Measurements from ENCODE around the gene MAGI1.

DNA sequence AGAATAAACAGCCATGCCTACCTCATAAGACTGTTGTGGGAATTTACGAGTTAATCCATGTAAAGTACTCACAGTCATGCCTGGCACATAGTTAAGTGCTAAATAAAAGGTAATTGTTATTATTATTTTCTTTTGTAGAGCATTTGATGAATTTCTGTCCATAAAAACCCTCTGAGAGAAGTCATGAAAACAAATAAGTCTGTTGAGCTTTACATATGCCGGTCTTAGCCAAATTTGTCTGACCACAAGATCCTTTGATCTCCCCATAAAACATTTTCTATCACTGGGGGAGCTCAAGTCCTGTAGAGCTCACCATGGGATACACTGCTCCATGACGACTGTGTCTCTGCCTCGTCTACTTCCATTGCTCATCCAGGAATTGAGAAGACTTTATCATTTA, 114.0 kb downstream of the MAGI1 start:
- no peak for TF ChIP-seq GATA2 (IDR thresholded peaks at IDR 0.05; ENCODE audit: low read depth, low read length)
- TF ChIP-seq GATA3 (IDR thresholded peaks at IDR 0.05; ENCODE audit: low read depth, low read length): no peak

Measured in SH-SY5Y (cell line).